ENCODE data around the gene TMEM97.

Gene TMEM97

DNA sequence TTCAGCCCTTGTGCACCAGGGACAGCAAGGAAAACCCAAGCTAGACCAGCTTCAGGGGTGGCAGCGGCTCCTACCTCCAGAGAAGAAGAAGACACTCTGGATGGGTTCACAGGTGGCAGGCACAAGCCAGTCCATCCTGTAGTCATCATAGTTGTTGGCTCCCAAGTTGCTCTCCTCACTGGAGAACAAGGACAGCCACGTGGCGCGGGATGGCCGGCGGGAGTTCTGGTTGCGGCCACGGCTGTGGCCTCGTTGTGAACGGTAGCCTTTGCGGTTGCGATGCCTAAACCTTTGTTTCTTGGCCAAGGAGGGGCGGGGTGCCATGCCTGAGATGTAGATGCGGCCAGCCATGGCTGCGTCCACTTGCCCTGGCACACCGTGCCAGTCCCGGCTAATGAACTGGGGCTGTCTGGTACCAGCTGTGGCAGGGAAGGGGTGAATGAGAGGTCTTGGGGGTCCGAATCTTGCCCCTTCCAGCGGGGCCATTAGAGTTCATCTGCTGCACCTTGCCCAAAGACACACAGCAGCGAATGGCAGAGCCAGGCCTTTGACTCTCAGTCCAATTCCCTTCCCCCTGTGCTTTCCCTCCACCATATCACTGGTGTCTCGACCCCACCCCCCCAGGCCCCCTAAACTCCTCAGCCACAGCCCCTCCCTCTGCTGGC lies 48.8 kb downstream of the TMEM97 start:
- no peak for FAIRE-seq

DNA sequence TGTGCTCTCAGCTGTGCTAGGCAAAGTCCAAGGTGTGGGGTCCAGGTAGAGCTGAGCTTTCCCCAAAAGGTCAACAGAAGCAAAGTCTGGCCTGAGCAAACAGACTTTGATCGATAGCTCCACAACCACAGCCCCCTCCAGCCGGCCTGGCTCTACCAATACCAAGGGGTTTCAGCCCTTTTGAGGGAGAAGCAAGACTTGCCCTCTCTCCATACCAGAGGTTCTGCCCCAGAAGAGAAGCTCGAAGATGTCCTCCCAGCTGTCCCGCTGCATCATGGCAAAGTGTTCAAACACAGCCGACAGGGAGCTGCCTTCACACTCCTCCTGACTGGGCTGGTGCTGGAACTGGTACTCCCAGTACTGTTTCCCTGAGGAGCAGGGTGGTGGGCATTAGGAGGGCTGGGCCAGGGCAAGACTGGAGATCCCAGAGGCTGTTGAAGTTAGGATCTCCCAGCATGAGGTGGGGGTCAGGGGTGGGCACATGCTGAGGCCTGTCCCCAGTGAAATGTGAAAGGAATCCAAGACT lies 49.4 kb downstream of the TMEM97 start:
- FAIRE-seq: no peak

- no peak for FAIRE-seq
These were observed 50.1 kb downstream of the TMEM97 start for GRCh38 chr17:28368915-28369683.

DNA sequence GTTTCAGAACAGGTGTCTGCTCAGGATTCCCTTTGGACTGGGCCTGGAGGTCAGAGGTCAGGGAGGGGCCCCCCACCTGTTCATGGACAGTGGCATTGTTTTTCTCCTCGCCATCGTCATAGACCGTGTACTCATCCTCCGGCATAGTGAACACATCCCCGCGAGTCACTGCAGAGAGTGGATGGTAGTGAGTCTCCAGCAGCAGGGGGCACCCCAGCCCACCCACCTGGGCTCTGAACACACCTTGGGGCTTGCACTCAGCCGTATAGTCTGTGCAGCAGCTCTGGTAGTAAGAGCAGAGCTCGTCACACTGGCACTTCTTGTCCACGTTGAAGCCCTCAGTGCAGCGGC lies 50.7 kb downstream of the TMEM97 start:
- no peak for FAIRE-seq

- FAIRE-seq: no peak
These were observed 51.2 kb downstream of the TMEM97 start, which contains the start of gene VTN for GRCh38 chr17:28370035-28370743. Gene VTN, minus strand, starts transcription at chr17:28370307. Its CDS starts 104 bp downstream, at chr17:28370203.

GRCh38 chr17:28370744-28371103 lies 51.7 kb downstream of the TMEM97 start:
- FAIRE-seq: no peak

GRCh38 chr17:28371245-28372202 lies 52.5 kb downstream of the TMEM97 start, which contains the start of gene SARM1:
Gene SARM1, plus strand, starts transcription at chr17:28371694. Its CDS starts 339 bp downstream, at chr17:28372033.
- no peak for FAIRE-seq

- FAIRE-seq: no peak
These were observed 53.4 kb downstream of the TMEM97 start for GRCh38 chr17:28372203-28372944.

- FAIRE-seq: no peak
These were observed 53.9 kb downstream of the TMEM97 start for GRCh38 chr17:28372945-28373274.
